Stimulated activated CD8-positive, alpha-beta memory T cell treated with anti-CD3 and anti-CD28 coated beads, Interleukin-7, amount 100 ng/mL, for 1 hour (primary cell): ENCODE data around the gene LIMK2.
A peak's percentile ranks its signal among the peaks of the same experiment; 100 is the strongest.
"Not testable (repeated sequence)": the region's sequence is repeated elsewhere in the genome, so short reads cannot be mapped to it uniquely, and the experiment has no call there.

ENCODE experiments used
- DNase-seq, 2 donors: peaks; one replicate each; pipeline ENCODE4 v3.0.0-alpha.2; 2020; ENCODE audit warnings: low read depth in 2 of 2

Gene LIMK2

GRCh38 chr22:31211862-31212730 is at the start of gene LIMK2:
Gene LIMK2 (plus strand): TSS chr22:31212298. CDS start chr22:31212409, 111 bp downstream.
- DNase-seq, result peak; percentile 92 to 96

DNA sequence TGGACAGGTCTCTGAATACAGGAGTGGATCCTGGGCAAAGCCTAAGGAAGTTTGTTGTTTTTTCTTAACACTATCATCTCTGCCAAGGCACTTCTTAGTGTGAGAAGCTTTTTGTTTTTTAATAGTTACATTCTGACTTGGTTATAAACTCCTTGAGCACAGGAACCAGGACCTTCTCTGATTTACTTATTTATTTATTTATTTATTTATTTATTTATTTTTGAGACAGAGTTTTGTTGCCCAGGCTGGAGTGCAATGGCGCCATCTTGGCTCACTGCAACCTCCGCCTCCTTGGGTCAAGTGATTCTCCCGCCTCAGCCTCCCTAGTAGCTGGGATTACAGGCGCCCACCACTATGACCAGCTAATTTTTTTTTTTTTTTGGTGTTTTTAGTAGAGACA is 41.1 kb upstream of the LIMK2 start:
- no peak for DNase-seq

DNA sequence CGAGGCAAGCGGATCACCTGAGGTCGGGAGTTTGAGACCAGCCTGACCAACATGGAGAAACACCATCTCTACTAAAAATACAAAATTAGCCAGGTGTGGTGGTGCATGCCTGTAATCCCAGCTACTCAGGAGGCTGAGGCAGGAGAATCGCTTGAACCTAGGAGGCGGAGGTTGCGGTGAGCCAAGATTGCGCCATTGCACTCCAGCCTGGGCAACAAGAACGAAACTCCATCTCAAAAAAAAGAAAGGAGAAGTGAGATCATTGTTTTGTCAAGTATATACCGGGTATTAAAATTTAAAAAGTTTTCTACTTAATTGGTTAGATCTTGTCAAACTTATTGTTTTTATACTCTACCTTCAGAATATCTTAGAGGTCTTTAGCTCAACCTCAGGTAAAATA is 40.4 kb upstream of the LIMK2 start:
- not testable (repeated sequence) for DNase-seq

DNA sequence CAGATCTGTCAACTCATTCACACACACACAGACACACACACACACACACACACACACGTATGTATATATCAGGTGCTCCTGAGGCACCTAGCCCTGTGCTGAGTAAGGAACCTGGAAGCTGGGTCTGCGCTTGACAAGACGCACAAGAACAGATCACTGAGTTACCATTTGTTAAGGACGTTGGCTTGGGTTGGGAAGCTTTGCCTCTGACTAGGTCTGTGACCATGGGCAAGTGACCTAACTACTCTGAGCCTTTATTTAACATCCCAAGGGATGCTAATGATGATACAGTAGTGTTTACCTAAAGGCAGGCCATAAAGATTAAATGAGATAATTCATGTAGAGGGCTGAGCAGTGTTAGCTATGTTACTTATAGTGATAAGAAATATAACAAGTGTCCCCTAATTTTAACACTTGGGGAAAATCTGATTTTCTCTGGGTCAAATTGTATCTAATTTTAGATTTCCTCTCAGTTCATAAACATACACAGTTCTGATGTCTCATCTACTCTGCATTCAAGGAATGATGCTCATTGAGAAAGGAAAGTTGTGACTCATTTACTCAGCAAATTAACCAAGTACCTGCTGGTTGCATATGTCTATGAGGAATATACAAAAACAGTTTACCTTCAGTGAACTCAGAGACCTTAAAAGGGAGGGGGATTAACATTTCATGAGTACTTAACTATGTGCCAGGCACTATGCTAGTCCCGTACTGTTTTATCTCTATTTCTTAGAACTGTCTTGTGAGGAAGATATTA is 38.5 kb upstream of the LIMK2 start:
- no peak for DNase-seq

DNA sequence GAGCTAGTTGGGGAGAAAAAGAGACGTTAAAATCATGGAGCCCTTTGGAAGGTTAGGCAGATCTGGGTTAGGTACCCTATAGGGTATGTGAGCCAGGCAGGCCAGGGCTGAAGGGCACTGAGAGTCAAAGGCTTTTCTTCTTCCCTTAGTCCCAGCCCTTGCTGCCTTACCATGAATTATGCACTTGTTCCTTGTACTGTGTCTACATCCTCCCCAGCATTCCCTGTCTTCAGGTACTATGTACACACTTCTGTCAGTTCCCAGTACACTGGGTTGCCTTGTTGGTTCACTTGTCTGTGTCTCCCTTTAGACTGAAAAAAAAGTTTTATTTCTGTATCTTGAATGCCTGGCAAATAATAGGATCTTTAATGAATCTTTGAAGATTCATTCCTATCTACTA is 35.2 kb upstream of the LIMK2 start:
- DNase-seq, result no peak

DNA sequence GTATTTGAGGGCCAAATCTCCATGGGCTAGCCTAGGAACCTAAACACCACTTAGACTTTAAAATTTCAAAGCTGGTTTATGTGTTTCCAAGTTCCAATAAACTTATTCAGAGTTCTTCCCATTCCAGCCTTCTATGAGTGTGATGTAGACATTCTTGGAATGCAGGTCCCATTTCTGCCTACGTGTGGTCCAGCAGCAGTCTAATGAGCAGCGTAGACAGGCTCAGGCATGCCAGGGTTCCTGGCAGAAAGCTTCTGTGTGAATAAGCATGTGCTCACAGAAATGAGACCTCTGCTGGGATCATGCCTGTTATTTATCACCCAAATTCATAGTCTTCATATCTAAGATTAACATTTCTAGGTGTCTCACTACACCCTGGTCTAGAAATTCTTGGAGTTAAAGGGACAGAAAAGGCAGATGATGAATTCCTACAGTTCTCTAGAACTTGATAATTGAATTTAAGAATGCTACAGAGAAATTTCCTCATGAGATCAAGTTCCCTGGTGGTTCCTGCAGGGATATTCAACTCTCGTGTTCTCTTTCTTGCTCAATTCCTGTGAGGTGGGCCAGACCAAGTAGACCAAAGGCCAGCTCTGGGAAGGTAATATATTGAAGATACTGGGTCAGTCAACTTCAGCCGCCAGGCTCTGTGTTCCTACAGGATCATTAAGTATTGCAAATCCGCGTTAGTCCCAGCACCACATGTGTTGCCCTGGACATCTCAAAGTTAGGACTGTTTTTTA is 34.5 kb upstream of the LIMK2 start:
- DNase-seq, result no peak

DNA sequence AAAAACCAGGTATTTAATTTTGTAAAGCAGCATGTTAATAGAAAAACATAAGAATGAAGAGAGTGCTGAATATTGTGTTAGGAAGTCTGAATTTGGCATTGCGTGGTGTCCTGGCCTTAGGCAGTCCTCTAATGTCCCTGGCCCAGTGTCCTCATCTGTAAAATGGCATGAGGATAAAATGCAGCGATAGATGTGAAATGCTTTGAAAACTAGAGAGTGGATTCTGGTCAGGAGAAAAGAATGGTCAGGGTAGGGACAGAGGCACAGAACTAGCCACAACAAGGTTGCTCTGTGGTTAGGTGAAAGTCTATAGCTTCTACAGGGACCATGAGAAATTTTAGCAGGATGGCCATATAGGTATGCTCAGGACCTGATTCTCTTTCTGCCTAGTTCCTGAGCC is 33.2 kb upstream of the LIMK2 start:
- DNase-seq, result no peak

DNA sequence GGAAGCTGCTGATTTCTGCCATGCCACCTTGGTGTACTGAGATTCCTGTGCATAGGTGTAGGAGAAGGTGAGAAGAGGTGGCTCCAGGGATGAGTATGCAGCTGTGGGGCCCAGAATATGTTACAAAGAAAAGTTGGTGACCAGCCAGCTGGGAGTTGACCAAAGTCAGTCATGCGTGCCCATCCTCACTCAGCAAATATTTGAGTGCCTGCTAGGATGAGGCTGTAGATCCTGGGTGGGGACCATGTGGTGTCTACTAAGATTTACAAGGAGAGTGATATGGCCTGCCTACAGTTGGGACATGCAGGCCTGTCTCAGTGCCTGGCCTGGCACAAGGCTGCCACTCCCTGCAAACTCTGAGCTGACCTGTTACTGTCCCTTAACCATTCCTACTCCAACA is 32.8 kb upstream of the LIMK2 start:
- DNase-seq, result no peak

DNA sequence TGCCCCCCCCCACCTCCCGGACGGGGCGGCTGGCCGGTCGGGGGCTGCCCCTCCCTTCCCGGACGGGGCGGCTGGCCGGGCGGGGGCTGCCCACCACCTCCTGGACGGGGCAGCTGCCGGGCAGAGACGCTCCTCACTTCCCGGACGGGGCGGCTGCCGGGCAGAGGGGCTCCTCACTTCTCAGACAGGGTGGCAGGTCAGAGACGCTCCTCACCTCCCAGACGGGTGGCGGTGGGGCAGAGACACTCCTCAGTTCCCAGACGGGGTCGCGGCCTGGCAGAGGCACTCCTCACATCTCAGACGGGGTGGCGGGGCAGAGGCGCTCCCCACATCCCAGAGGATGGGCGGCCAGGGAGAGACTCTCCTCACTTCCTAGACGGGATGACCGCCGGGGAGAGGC is 28.1 kb upstream of the LIMK2 start:
- no peak for DNase-seq

DNA sequence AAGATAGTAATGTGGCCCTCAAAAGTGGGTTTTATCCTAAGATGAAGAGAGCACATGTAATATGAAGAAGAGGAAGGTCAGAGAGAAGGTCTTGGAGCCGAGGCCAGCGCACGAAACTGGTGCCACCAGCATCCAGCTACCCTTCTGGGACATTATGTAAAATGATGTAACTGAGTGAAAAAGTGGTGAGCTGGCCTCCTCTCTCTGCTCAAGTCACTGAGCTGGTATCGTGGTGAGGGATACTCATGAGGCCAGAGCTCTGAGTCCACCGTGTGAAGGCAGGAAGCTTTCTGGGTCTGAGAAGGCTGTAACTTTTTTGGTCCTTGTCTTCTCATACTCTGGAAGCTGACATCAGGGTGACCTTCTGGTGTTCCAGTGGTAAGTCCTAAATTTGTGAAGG is 27.0 kb upstream of the LIMK2 start:
- no peak for DNase-seq

DNA sequence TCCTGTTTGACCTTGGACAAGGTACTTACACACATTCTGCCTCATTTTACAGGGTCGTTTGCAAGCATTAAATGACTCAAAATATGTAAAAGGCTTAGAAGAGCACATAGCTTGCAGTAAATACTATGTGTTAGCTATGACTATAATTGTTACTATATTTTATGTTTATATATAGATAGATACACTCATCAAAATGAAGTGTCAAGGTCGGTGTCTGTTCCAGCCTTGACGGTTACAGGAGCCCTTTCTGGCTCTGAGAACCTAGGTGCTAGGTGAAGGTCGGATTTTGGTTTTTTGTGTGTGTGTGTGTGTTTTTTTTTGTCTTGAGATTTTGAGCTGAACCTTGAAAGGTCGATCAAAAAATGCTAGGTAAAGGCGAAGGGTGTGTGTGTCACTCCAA is 24.5 kb upstream of the LIMK2 start:
- no peak for DNase-seq

DNA sequence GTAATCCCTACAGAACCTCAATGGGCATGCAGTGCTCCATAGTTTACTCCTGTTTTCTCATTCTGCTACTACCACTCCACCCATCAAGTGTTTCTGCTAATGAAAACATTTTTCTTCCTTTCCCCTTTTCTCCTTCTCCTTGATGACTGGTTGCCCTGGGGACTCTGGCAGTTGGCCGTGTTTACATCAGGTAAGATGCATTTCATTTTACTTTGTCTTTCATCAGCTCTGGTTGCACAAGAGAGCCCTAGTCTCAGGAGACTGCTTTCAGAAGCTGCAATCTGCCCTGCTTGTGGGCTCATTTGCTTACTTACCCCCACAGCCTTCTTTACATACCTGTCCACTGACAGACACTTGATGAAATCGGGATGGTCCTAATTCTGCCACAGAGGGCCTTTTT is 19.6 kb upstream of the LIMK2 start:
- DNase-seq, result no peak

DNA sequence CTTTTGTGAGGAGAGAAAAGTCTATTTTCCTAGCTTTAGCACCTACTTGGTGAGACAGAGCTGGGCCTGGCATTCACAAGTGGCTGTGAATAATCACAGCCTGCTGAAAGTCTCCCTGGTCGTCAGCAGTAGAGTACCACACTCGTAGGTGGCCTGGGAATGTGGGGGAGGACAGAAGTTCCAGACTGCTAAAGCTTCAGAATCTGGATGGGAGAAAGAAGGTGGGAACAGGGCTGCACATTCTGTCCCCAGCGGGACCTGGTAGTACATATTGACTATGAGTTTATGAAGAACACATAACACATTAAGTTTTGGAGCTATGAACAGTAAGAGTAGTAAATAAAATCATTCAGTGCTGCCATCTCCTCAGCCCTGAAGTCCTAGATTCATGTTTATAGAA is 19.0 kb upstream of the LIMK2 start:
- no peak for DNase-seq

DNA sequence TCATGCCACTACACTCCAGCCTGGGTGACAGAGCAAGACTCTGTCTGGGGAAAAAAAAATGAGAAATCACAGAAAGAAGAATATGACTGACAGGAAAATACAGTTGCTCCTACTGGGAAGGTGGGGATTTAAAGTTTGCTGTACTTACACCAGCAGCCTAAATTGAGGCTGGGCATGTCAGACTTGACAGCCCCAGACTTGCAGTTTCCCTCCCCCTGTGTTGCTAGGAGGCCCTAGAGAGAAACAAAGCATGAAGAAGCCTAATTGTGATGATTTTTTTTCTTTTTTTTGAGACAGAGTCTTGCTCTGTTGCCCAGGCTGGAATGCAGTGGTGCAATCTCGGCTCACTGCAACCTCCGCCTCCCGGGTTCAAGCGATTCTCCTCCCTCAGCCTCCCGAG is 17.4 kb upstream of the LIMK2 start:
- DNase-seq, result not testable (repeated sequence)

- DNase-seq, result no peak
These were observed 12.9 kb upstream of the LIMK2 start for GRCh38 chr22:31199187-31199586.

- DNase-seq, result not testable (repeated sequence)
These were observed 7.6 kb upstream of the LIMK2 start for GRCh38 chr22:31204352-31204984.

GRCh38 chr22:31205059-31205458 is 7.0 kb upstream of the LIMK2 start:
- DNase-seq, result not testable (repeated sequence)

DNA sequence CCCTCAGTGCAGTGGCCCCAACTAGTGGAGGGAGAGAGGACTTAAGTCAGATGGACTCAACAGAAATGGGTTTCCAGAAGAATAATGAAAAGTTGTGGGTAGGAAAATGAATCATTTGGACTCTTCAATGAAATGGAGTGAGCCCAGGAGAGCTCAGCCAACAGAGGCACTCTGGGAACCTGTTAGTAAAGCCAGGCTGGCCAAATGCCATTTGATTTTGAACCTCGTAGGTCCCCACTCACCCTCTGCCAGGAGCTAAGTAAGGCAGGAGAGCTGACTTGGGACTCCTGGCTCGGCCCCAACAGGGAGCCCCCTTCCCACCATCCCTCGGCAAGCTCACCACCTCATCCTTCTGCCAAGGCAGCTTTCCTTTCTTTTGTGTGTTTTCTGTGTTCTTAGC is 5.6 kb upstream of the LIMK2 start:
- not testable (repeated sequence) for DNase-seq

GRCh38 chr22:31206896-31207687 is 5.0 kb upstream of the LIMK2 start:
- no peak for DNase-seq

GRCh38 chr22:31210556-31211421 is 1.3 kb upstream of the LIMK2 start:
- no peak for DNase-seq
